SU-DHL-6 (cell line): ENCODE data around the gene TMEM229A.

Experiments used
- H2AFZ ChIP-seq: fragments of 200-600 bp; sonication (generic); 2 replicates; pipeline ENCODE4 v1.6.1; 2014; ENCODE audit warnings: low read depth, mild to moderate bottlenecking, moderate library complexity, mixed read lengths, antibody characterized with exemption, low read length; ENCODE audit not compliant: severe bottlenecking
- H3F3A ChIP-seq: fragments of 200-600 bp; shearing (Covaris generic); 2 replicates; pipeline ENCODE4 v1.6.0; 2016; ENCODE audit warnings: antibody characterized with exemption, mild to moderate bottlenecking; ENCODE audit not compliant: insufficient read depth
- H3K27ac ChIP-seq: fragments of 200-600 bp; sonication (generic); 2 replicates; pipeline ENCODE4 v1.5.1; 2016; ENCODE audit warnings: low read depth, mild to moderate bottlenecking, low read length, moderate library complexity, mixed read lengths
- H3K27me3 ChIP-seq: fragments of 200-600 bp; sonication (generic), shearing (Covaris generic); 2 replicates; pipeline ENCODE4 v1.6.0; 2014; ENCODE audit warnings: mild to moderate bottlenecking, low read length
- H3K36me3 ChIP-seq: fragments of 200-600 bp; sonication (generic); 2 replicates; pipeline ENCODE4 v1.6.1; 2014; ENCODE audit warnings: mild to moderate bottlenecking, low read length, mixed read lengths
- H3K4me2 ChIP-seq: fragments of 300-600, 200-600 bp; shearing (Covaris generic), sonication (generic); 2 replicates; pipeline ENCODE4 v1.6.0; 2014; ENCODE audit warnings: low read length, low read depth, mild to moderate bottlenecking; ENCODE audit not compliant: poor library complexity, severe bottlenecking
- H3K4me3 ChIP-seq: fragments of 200-600 bp; sonication (generic); 2 replicates; pipeline ENCODE4 v1.5.1; 2014; ENCODE audit warnings: antibody characterized with exemption, low read length, mild to moderate bottlenecking, mixed read lengths; ENCODE audit not compliant: insufficient read depth, poor library complexity, severe bottlenecking
- H3K79me2 ChIP-seq: fragments of 200-600 bp; sonication (generic); 2 replicates; pipeline ENCODE4 v1.6.1; 2014; ENCODE audit warnings: mild to moderate bottlenecking, low read length, moderate library complexity; ENCODE audit not compliant: insufficient read depth
- H3K9ac ChIP-seq: fragments of 200-600 bp; sonication (generic); 2 replicates; pipeline ENCODE4 v1.7.0; 2014; ENCODE audit warnings: mild to moderate bottlenecking, low read length
- H3K9me2 ChIP-seq: fragments of 200-600 bp; sonication (generic); replicated peaks from 2 replicates; pipeline ENCODE4 v1.6.1; 2014; ENCODE audit warnings: low read length; ENCODE audit not compliant: insufficient read depth
- H3K9me3 ChIP-seq: fragments of 200-600 bp; sonication (generic); 2 replicates; pipeline ENCODE4 v1.6.1; 2014; ENCODE audit warnings: low read length, mixed read lengths; ENCODE audit not compliant: insufficient read depth
- H4K20me1 ChIP-seq: fragments of 200-600 bp; sonication (generic); 2 replicates; pipeline ENCODE4 v1.6.1; 2014; ENCODE audit warnings: low read depth, mild to moderate bottlenecking, antibody characterized with exemption, low read length, moderate library complexity, mixed read lengths
- CTCF ChIP-seq: fragments of 200-600 bp; sonication (generic); IDR thresholded peaks from one replicate; pipeline ENCODE4 v1.5.1; 2017; ENCODE audit warnings: antibody characterized with exemption, mild to moderate bottlenecking, low read length, moderate library complexity; ENCODE audit not compliant: insufficient read depth, poor library complexity, severe bottlenecking
- EZH2phosphoT487 ChIP-seq: fragments of 200-600 bp; sonication (generic), shearing (Covaris generic); conservative IDR thresholded peaks from 2 replicates; pipeline ENCODE4 v1.6.1; 2018; ENCODE audit warnings: mild to moderate bottlenecking, antibody characterized with exemption, low read length, moderate library complexity, mixed read lengths

The TMEM229A gene

GRCh38 chr7:124074007-124074406 is 41.1 kb upstream of the TMEM229A start:
- H3F3A ChIP-seq: no peaks in the 10 kb centered on the region
- TF ChIP-seq CTCF (no peak), EZH2phosphoT487 (no peak)
- no peak overlapping the region for H3K4me2 ChIP-seq
- H2AFZ ChIP-seq: no peak overlapping the region
- H3K9ac ChIP-seq: no peak overlapping the region
- H3K9me2 ChIP-seq: no peaks in the 10 kb centered on the region
- H3K9me3 ChIP-seq: no peaks in the 10 kb centered on the region; the same call in 1 of the 2 replicates
- H3K36me3 ChIP-seq: no peaks in the 10 kb centered on the region
- H3K4me3 ChIP-seq: no peak overlapping the region
- no peaks in the 10 kb centered on the region for H3K27me3 ChIP-seq
- no peak overlapping the region for H3K27ac ChIP-seq
- no peaks in the 10 kb centered on the region for H4K20me1 ChIP-seq
- H3K79me2 ChIP-seq: no peaks in the 10 kb centered on the region

- Histone ChIP-seq H3K79me2 (no peaks in the 10 kb centered on the region), H3K36me3 (no peaks in the 10 kb centered on the region), H3K4me3 (no peak overlapping the region), H3K9ac (no peak overlapping the region), H3K9me2 (no peaks in the 10 kb centered on the region), H3F3A (no peaks in the 10 kb centered on the region), H3K9me3 (no peaks in the 10 kb centered on the region; the same call in 1 of the 2 replicates), H2AFZ (no peak overlapping the region), H4K20me1 (no peaks in the 10 kb centered on the region), H3K4me2 (no peak overlapping the region), H3K27me3 (no peaks in the 10 kb centered on the region), H3K27ac (no peak overlapping the region)
- TF ChIP-seq CTCF: no peak
- no peak for TF ChIP-seq EZH2phosphoT487
Measured at GRCh38 chr7:124073310-124073645, 40.4 kb upstream of the TMEM229A start.

- Histone ChIP-seq H3K4me3 (no peak overlapping the region), H3K79me2 (no peaks in the 10 kb centered on the region), H3K4me2 (no peak overlapping the region), H2AFZ (no peak overlapping the region), H3K27me3 (no peaks in the 10 kb centered on the region), H3F3A (no peaks in the 10 kb centered on the region), H3K9me3 (no peaks in the 10 kb centered on the region; the same call in 1 of the 2 replicates), H3K9me2 (no peaks in the 10 kb centered on the region), H3K27ac (no peak overlapping the region), H3K9ac (no peak overlapping the region), H4K20me1 (no peaks in the 10 kb centered on the region), H3K36me3 (no peaks in the 10 kb centered on the region)
- TF ChIP-seq CTCF (no peak), EZH2phosphoT487 (no peak)
Measured at GRCh38 chr7:124072603-124073309, 39.9 kb upstream of the TMEM229A start.
